Body of pancreas (tissue), 4 donors: ENCODE measurements around the gene COQ6. TPM values are rescaled to one million over a fixed set of nuclear protein-coding genes. Genes with fewer than 3 reads are reported as not detected.
"Not testable (repeated sequence)": the region's sequence is repeated elsewhere in the genome, so short reads cannot be mapped to it uniquely, and the experiment has no call there.

Experiments
- ATAC-seq: fragments of 150-250 bp; one replicate; pipeline ENCODE4 v1.9.1; 2016
- DNase-seq, 4 donors: peaks; one replicate each; pipeline ENCODE4 v3.0.0-alpha.2; 2019
- H3K27ac ChIP-seq, 4 donors: fragments of 200-600 bp; sonication (generic); 1 replicate in 3 of 4; 2 replicates in 1 of 4; pipeline versions ENCODE4 v1.5.1 to v1.6.1; 2016 to 2019; ENCODE audit warnings: mild to moderate bottlenecking in 1 of 4, mixed read lengths in 1 of 4, moderate library complexity in 1 of 4
- H3K27me3 ChIP-seq, 2 donors: fragments of 200-600 bp; sonication (generic); one replicate each; pipeline ENCODE4 v1.6.0; 2016; ENCODE audit warnings: mild to moderate bottlenecking in 1 of 2
- H3K36me3 ChIP-seq, 2 donors: fragments of 200-600 bp; sonication (generic); replicated peaks in 1 of 2; 2 replicates each; pipeline ENCODE4 v1.5.1; 2016; ENCODE audit warnings: low read depth in 2 of 2; ENCODE audit not compliant: insufficient read depth in 1 of 2
- H3K4me1 ChIP-seq: fragments of 200-600 bp; sonication (generic); one replicate; pipeline ENCODE4 v1.6.0; 2016
- H3K4me3 ChIP-seq, 2 donors: fragments of 200-600 bp; sonication (generic); 1 replicate in 1 of 2; 2 replicates in 1 of 2; pipeline ENCODE4 v1.5.1; 2016 to 2019
- H3K9me3 ChIP-seq, 3 donors: fragments of 200-600 bp; sonication (generic); 1 replicate in 2 of 3; 2 replicates in 1 of 3; pipeline ENCODE4 v1.5.1; 2016
- CTCF ChIP-seq, 7 experiments: fragments of 450-650 bp in 4 of 7; fragments of 200-600 bp in 3 of 7; sonication (generic) in 3 of 7; IDR thresholded peaks; one replicate each; pipeline ENCODE4 v1.5.1; 2016 to 2019; ENCODE audit warnings: antibody characterized with exemption in 7 of 7
- POLR2A ChIP-seq, 3 donors: fragments of 450-650 bp; IDR thresholded peaks; one replicate each; pipeline ENCODE4 v1.6.1; 2016; ENCODE audit warnings: antibody characterized with exemption in 3 of 3, mild to moderate bottlenecking in 2 of 3
- WGBS, 2 donors: methylation state at CpG; one replicate each; pipeline ENCODE4 v1.1.5; 2017; 5-methylcytosine and 5-hydroxymethylcytosine counted together
- intact Hi-C: fragments of 100-400 bp; cut with DNase I; formaldehyde crosslinking; loops from one replicate; pipeline ENCODE4 v1.15.1; 2023
- total RNA-seq, 2 donors: library from RNA; depleted of rRNA; stranded (reverse); fragments of >200 nt; gene quantifications; one replicate each; pipeline ENCODE4 v1.1.0, GENCODE V29; 2016

COQ6 gene
- total RNA-seq, 2 donors from 2014 or later = 9.6 to 29.3 TPM

- intact Hi-C loops = no loop called here
- Histone ChIP-seq H3K27me3 (no peaks in the 10 kb centered on the region), H3K36me3 (no peaks in the 10 kb centered on the region), H3K4me1 (no peaks in the 10 kb centered on the region), H3K27ac (no peak overlapping the region), H3K4me3 (no peak overlapping the region), H3K9me3 (no peaks in the 10 kb centered on the region)
- TF ChIP-seq POLR2A (IDR thresholded peaks at IDR 0.05) = no peak
- TF ChIP-seq CTCF (IDR thresholded peaks at IDR 0.05) = no peak
- 45 to 74% methylated on average over 4 of the region's 4 CpGs for whole genome bisulfite sequencing, 2 donors
- DNase-seq = no peak
- no peak for ATAC-seq
Measured at GRCh38 chr14:73991092-73991491, 41.0 kb downstream of the COQ6 start.

- H3K27ac ChIP-seq, DNase-seq, H3K4me3 ChIP-seq, H3K9me3 ChIP-seq, ATAC-seq, intact Hi-C loops, H3K36me3 ChIP-seq, H3K27me3 ChIP-seq: not testable (repeated sequence)
- WGBS, 2 donors = 97 to 98% methylated on average over 7 of the region's 7 CpGs
- H3K4me1 ChIP-seq = peaks cover 26% of the 10 kb centered on the region
Measured at GRCh38 chr14:73994926-73995325, 44.8 kb downstream of the COQ6 start.

- intact Hi-C loops = no loop called here
- TF ChIP-seq CTCF (IDR thresholded peaks at IDR 0.05) (no peak), POLR2A (IDR thresholded peaks at IDR 0.05) (no peak)
- no peaks in the 10 kb centered on the region for H3K27me3 ChIP-seq
- 88 to 91% methylated on average over 8 of the region's 8 CpGs for WGBS, 2 donors
- no peak for DNase-seq
- H3K36me3 ChIP-seq = no peaks in the 10 kb centered on the region
- no peak overlapping the region for H3K27ac ChIP-seq
- no peaks in the 10 kb centered on the region for H3K9me3 ChIP-seq
- H3K4me3 ChIP-seq = no peak overlapping the region
- H3K4me1 ChIP-seq = peaks cover 26% of the 10 kb centered on the region
- ATAC-seq = no peak
Measured at GRCh38 chr14:73995977-73996378, 45.9 kb downstream of the COQ6 start.

- H3K27me3 ChIP-seq = no peaks in the 10 kb centered on the region
- no peak for DNase-seq
- no peak for TF ChIP-seq POLR2A (IDR thresholded peaks at IDR 0.05)
- TF ChIP-seq CTCF (IDR thresholded peaks at IDR 0.05) = no peak
- H3K4me3 ChIP-seq = no peak overlapping the region
- peaks cover 26% of the 10 kb centered on the region for H3K4me1 ChIP-seq
- 8 to 25% methylated on average over 2 of the region's 2 CpGs for WGBS, 2 donors
- intact Hi-C loops = no loop called here
- peak overlapping the region in 3 of 4 donors; percentile 29 to 61 (median 58) for H3K27ac ChIP-seq
- H3K36me3 ChIP-seq = no peaks in the 10 kb centered on the region
- H3K9me3 ChIP-seq = no peaks in the 10 kb centered on the region
- ATAC-seq = no peak
Measured at GRCh38 chr14:73996731-73997107, 46.6 kb downstream of the COQ6 start.

GRCh38 chr14:73997108-73997943, 47.2 kb downstream of the COQ6 start:
- TF ChIP-seq POLR2A (IDR thresholded peaks at IDR 0.05) = no peak
- TF ChIP-seq CTCF (IDR thresholded peaks at IDR 0.05) = no peak
- DNase-seq = no peak
- WGBS, 2 donors = 33 to 83% methylated on average over 1 of the region's 1 CpG

More at GRCh38 chr14:73997108-73997943, 47.2 kb downstream of the COQ6 start:
- no peaks in the 10 kb centered on the region for H3K9me3 ChIP-seq
- peak; percentile 21 for ATAC-seq
- H3K27me3 ChIP-seq = no peaks in the 10 kb centered on the region
- intact Hi-C loops = no loop called here
- H3K27ac ChIP-seq = peak overlapping the region in 3 of 4 donors; percentile 29 to 61 (median 58)
- peaks cover 26% of the 10 kb centered on the region for H3K4me1 ChIP-seq
- no peaks in the 10 kb centered on the region for H3K36me3 ChIP-seq
- no peak overlapping the region for H3K4me3 ChIP-seq
